Measurements from ENCODE around the gene GH2.
A peak's percentile ranks its signal among the peaks of the same experiment; 100 is the strongest.

GH2 gene

GRCh38 chr17:63842540-63843386 is 39.0 kb downstream of the GH2 start, which contains the start of gene SMARCD2:
Gene SMARCD2, minus strand, starts transcription at chr17:63842685. Its CDS starts 11 bp downstream, at chr17:63842674.
- TF ChIP-seq TAF1 (IDR thresholded peaks at IDR 0.05; ENCODE audit: low read depth) (peak; percentile 89), USF1 (IDR thresholded peaks at IDR 0.05) (peak; percentile 49), NFIC (IDR thresholded peaks at IDR 0.05) (no peak), YY1 (IDR thresholded peaks at IDR 0.05; ENCODE audit: low read depth) (peak; percentile 81), CREB1 (IDR thresholded peaks at IDR 0.05; ENCODE audit: low read depth) (peak; percentile 17; the same call in 1 of the 2 replicates), EGR1 (IDR thresholded peaks at IDR 0.05) (peak; percentile 48; the same call in 1 of the 2 replicates), RAD21 (IDR thresholded peaks at IDR 0.05; ENCODE audit: low read depth) (0 out of 2 replicates have a peak, but pooled peaks have one; percentile 4), TCF12 (IDR thresholded peaks at IDR 0.05; ENCODE audit: low read depth) (peak; percentile 67; the same call in 1 of the 2 replicates), CEBPB (IDR thresholded peaks at IDR 0.05) (peak; percentile 40; the same call in 1 of the 2 replicates), MAX (IDR thresholded peaks at IDR 0.05) (peak; percentile 45; the same call in 1 of the 2 replicates), ZBTB7A (IDR thresholded peaks at IDR 0.05; ENCODE audit: low read depth) (no peak; the same call in 1 of the 2 replicates), EP300 (IDR thresholded peaks at IDR 0.05; ENCODE audit: borderline replicate concordance) (0 out of 2 replicates have a peak, but pooled peaks have one; percentile 12), FOXM1 (IDR thresholded peaks at IDR 0.05; ENCODE audit: borderline replicate concordance, low read depth) (0 out of 2 replicates have a peak, but pooled peaks have one; percentile 61), TEAD4 (IDR thresholded peaks at IDR 0.05) (peak; percentile 78)
- TF ChIP-seq, protein P1, sequence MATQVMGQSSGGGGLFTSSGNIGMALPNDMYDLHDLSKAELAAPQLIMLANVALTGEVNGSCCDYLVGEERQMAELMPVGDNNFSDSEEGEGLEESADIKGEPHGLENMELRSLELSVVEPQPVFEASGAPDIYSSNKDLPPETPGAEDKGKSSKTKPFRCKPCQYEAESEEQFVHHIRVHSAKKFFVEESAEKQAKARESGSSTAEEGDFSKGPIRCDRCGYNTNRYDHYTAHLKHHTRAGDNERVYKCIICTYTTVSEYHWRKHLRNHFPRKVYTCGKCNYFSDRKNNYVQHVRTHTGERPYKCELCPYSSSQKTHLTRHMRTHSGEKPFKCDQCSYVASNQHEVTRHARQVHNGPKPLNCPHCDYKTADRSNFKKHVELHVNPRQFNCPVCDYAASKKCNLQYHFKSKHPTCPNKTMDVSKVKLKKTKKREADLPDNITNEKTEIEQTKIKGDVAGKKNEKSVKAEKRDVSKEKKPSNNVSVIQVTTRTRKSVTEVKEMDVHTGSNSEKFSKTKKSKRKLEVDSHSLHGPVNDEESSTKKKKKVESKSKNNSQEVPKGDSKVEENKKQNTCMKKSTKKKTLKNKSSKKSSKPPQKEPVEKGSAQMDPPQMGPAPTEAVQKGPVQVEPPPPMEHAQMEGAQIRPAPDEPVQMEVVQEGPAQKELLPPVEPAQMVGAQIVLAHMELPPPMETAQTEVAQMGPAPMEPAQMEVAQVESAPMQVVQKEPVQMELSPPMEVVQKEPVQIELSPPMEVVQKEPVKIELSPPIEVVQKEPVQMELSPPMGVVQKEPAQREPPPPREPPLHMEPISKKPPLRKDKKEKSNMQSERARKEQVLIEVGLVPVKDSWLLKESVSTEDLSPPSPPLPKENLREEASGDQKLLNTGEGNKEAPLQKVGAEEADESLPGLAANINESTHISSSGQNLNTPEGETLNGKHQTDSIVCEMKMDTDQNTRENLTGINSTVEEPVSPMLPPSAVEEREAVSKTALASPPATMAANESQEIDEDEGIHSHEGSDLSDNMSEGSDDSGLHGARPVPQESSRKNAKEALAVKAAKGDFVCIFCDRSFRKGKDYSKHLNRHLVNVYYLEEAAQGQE (IDR thresholded peaks at IDR 0.05; ENCODE audit: low read depth), result 0 out of 2 replicates have a peak, but pooled peaks have one; percentile 10

DNA sequence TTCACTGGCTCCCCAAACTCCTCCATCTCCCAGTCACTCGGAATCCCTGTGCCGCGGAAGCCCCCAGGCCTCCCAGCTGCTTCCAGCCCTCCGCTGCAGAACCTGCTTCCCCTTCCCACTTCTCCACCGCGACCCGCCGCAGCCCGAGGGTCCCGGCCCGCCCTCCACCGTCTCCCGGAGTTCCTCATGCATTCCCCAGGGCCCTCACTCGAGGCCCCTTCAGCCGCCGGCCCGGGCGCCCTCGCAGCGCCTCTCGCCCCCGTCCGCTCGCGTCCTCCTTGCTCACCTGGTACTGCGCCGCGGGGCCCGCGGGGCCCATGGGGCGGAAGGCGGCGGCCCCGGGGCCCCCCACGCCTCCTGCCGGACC is 39.6 kb downstream of the GH2 start:
- TF ChIP-seq TCF12 (IDR thresholded peaks at IDR 0.05; ENCODE audit: low read depth), result no peak
- TF ChIP-seq ZBTB7A (IDR thresholded peaks at IDR 0.05; ENCODE audit: low read depth), result peak; percentile 51; the same call in 1 of the 2 replicates
- no peak for TF ChIP-seq RAD21 (IDR thresholded peaks at IDR 0.05; ENCODE audit: low read depth)

- TF ChIP-seq EGR1 (IDR thresholded peaks at IDR 0.05) (no peak), NFIC (IDR thresholded peaks at IDR 0.05) (no peak), RAD21 (IDR thresholded peaks at IDR 0.05; ENCODE audit: low read depth) (no peak), YY1 (IDR thresholded peaks at IDR 0.05; ENCODE audit: low read depth) (no peak), MAX (IDR thresholded peaks at IDR 0.05) (no peak; the same call in 1 of the 2 replicates), TEAD4 (IDR thresholded peaks at IDR 0.05) (no peak), USF1 (IDR thresholded peaks at IDR 0.05) (no peak), EP300 (IDR thresholded peaks at IDR 0.05; ENCODE audit: borderline replicate concordance) (no peak), FOXM1 (IDR thresholded peaks at IDR 0.05; ENCODE audit: borderline replicate concordance, low read depth) (no peak), CREB1 (IDR thresholded peaks at IDR 0.05; ENCODE audit: low read depth) (no peak), TCF12 (IDR thresholded peaks at IDR 0.05; ENCODE audit: low read depth) (no peak), CEBPB (IDR thresholded peaks at IDR 0.05) (no peak), TAF1 (IDR thresholded peaks at IDR 0.05; ENCODE audit: low read depth) (no peak), ZBTB7A (IDR thresholded peaks at IDR 0.05; ENCODE audit: low read depth) (no peak)
- TF ChIP-seq, protein P1 (IDR thresholded peaks at IDR 0.05; ENCODE audit: low read depth), result no peak
Measured at GRCh38 chr17:63841350-63842172, 40.2 kb downstream of the GH2 start.

DNA sequence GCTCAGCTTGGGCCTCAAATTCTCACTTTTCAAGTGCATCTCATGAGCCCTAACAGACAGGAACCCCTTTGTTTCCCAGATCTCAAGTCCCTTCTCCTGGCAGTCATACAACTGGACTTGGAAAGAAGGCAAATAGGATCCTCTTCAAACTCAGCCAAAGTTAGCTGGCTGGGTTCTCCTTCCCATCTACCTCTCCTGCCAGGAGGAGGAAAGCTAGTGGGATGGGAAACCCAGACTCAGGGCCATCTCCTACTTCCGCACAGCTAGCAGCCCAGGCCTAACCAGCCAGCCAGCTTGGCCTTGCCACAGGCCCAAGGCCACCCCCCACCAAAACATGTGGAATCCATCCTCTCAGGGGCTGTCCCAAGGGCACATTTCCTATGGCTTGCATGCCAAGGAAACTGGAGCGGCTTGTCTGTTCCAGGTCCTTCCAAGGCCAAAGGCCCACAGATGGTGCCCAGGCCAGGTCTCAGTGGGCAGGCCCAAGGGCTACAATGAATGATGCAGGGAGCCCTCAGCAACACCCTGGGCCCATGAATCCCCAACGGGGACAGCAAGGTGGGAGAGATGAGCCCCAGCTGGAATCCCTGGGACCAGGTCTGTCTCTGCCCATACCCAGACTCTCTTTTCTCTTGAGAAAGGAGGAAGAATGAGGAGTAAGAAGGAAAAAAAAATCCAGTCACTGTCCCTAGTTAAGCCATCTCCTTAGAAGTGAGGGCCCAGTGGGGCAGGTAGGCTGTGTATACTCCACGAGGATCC is 41.0 kb downstream of the GH2 start:
- no peak for TF ChIP-seq TAF1 (IDR thresholded peaks at IDR 0.05; ENCODE audit: low read depth)
- TF ChIP-seq MAX (IDR thresholded peaks at IDR 0.05), result no peak
- no peak for TF ChIP-seq EP300 (IDR thresholded peaks at IDR 0.05; ENCODE audit: borderline replicate concordance)
- no peak for TF ChIP-seq CEBPB (IDR thresholded peaks at IDR 0.05)
- TF ChIP-seq CREB1 (IDR thresholded peaks at IDR 0.05; ENCODE audit: low read depth), result no peak
- TF ChIP-seq, protein P1 (IDR thresholded peaks at IDR 0.05; ENCODE audit: low read depth), result no peak
- no peak for TF ChIP-seq FOXM1 (IDR thresholded peaks at IDR 0.05; ENCODE audit: borderline replicate concordance, low read depth)
- no peak for TF ChIP-seq TCF12 (IDR thresholded peaks at IDR 0.05; ENCODE audit: low read depth)
- no peak for TF ChIP-seq USF1 (IDR thresholded peaks at IDR 0.05)
- no peak for TF ChIP-seq ZBTB7A (IDR thresholded peaks at IDR 0.05; ENCODE audit: low read depth)
- no peak for TF ChIP-seq EGR1 (IDR thresholded peaks at IDR 0.05)
- TF ChIP-seq YY1 (IDR thresholded peaks at IDR 0.05; ENCODE audit: low read depth), result no peak
- no peak for TF ChIP-seq RAD21 (IDR thresholded peaks at IDR 0.05; ENCODE audit: low read depth)
- TF ChIP-seq TEAD4 (IDR thresholded peaks at IDR 0.05), result no peak
- TF ChIP-seq NFIC (IDR thresholded peaks at IDR 0.05), result no peak

All from Ishikawa (cell line).